HCT116 (cell line): Measurements from ENCODE around the gene CCDC197. TPM values are rescaled to one million over a fixed set of nuclear protein-coding genes. Genes with fewer than 3 reads are reported as not detected.
A peak's percentile ranks its signal among the peaks of the same experiment; 100 is the strongest.

Experiments used
- ATAC-seq: fragments of 200-7000 bp; cut with Tn5 transposase; 2 replicates; pipeline ENCODE4 v1.9.1; 2020; ENCODE audit warnings: mild to moderate bottlenecking, moderate library complexity
- BruUV-seq: library from RNA; stranded (reverse); fragments of 400-500 nt; replicated peaks from 2 replicates; lab custom pipeline; 2021; lab: Mats Ljungman, UMichigan
- CTCF ChIA-PET: fragments of 300-600 bp; sonication (Branson Sonifier 250); formaldehyde crosslinking; loops from one replicate; lab custom pipeline; 2021; ENCODE audit warnings: antibody characterized with exemption; lab: Charles Lee
- POLR2A ChIA-PET: fragments of 300-600, 350-600 bp; sonication (Branson Sonifier 250); formaldehyde crosslinking; loops from one replicate; lab custom pipeline; 2021; ENCODE audit warnings: antibody characterized with exemption; lab: Charles Lee
- RAD21 ChIA-PET, 2 experiments: fragments of 300-600 bp; sonication (Branson Sonifier 250); formaldehyde crosslinking; loops; one replicate each; lab custom pipeline; 2023; ENCODE audit warnings: low total read pairs in 2 of 2; ENCODE audit not compliant: uncharacterized antibody in 2 of 2, unreplicated experiment in 2 of 2, low non-redundant PET in 1 of 2; lab: Charles Lee
- DNase-seq: peaks from one replicate; pipeline ENCODE4 v3.0.0-alpha.2; 2010; ENCODE audit warnings: low read depth, low spot score
- H2AFZ ChIP-seq: fragments of 200-600 bp; shearing (Covaris generic), sonication (generic); 2 replicates; pipeline ENCODE4 v1.6.1; 2017; ENCODE audit warnings: low read depth, mixed run types, mixed read lengths, antibody characterized with exemption, low read length; ENCODE audit not compliant: poor library complexity, severe bottlenecking
- H3K27ac ChIP-seq: 2 replicates; pipeline ENCODE4 v1.5.1; 2012; ENCODE audit warnings: low read depth, low read length
- H3K27me3 ChIP-seq: fragments of 200-600 bp; sonication (generic); 2 replicates; pipeline ENCODE4 v1.6.1; 2016; ENCODE audit warnings: mixed run types, low read length, mixed read lengths; ENCODE audit not compliant: insufficient read depth
- H3K36me3 ChIP-seq, 2 experiments: fragments of 200-500 bp in 1 of 2; fragments of 200-600 bp in 1 of 2; sonication (Bioruptor generic) in 1 of 2; sonication (generic) in 1 of 2; 2 replicates each; pipeline versions ENCODE4 v1.5.1 to v1.6.1; 2014 to 2016; ENCODE audit warnings: low read length in 2 of 2, inconsistent platforms in 1 of 2, mixed read lengths in 1 of 2, mixed run types in 1 of 2; ENCODE audit not compliant: insufficient read depth in 2 of 2, control insufficient read depth in 1 of 2
- H3K4me1 ChIP-seq, 2 experiments: fragments of 200-600 bp in 1 of 2; sonication (generic) in 1 of 2; 2 replicates each; pipeline versions ENCODE4 v1.5.1 to v1.6.1; 2012 to 2017; ENCODE audit warnings: low read length in 2 of 2, inconsistent platforms in 1 of 2, mild to moderate bottlenecking in 1 of 2, mixed read lengths in 1 of 2, mixed run types in 1 of 2, moderate library complexity in 1 of 2; ENCODE audit not compliant: insufficient read depth in 2 of 2, control insufficient read depth in 1 of 2
- H3K4me2 ChIP-seq: fragments of 200-600 bp; sonication (generic); 2 replicates; pipeline ENCODE4 v1.6.1; 2017; ENCODE audit warnings: mixed run types, low read length, mixed read lengths
- H3K4me3 ChIP-seq, 2 experiments: fragments of 200-600 bp in 1 of 2; sonication (generic) in 1 of 2; replicated peaks in 1 of 2; 2 replicates each; pipeline ENCODE4 v1.5.1; 2011 to 2016; ENCODE audit warnings: low read length in 2 of 2, control low read depth in 1 of 2, low read depth in 1 of 2, mild to moderate bottlenecking in 1 of 2, mixed read lengths in 1 of 2, mixed run types in 1 of 2
- H3K79me2 ChIP-seq: fragments of 200-600 bp; sonication (generic); 2 replicates; pipeline ENCODE4 v1.6.1; 2017; ENCODE audit warnings: mild to moderate bottlenecking, mixed run types, low read length, moderate library complexity, mixed read lengths; ENCODE audit not compliant: insufficient read depth
- H3K9ac ChIP-seq: fragments of 200-600 bp; sonication (generic); 2 replicates; pipeline ENCODE4 v1.6.1; 2016; ENCODE audit warnings: low read length, mixed read lengths
- H3K9me2 ChIP-seq: fragments of 200-600 bp; sonication (generic), shearing (Covaris generic); 2 replicates; pipeline ENCODE4 v1.6.1; 2017; ENCODE audit warnings: mixed run types, mild to moderate bottlenecking, moderate library complexity; ENCODE audit not compliant: insufficient read depth
- H3K9me3 ChIP-seq, 2 experiments: fragments of 200-500 bp in 1 of 2; fragments of 200-600 bp in 1 of 2; sonication (Bioruptor generic) in 1 of 2; sonication (generic) in 1 of 2; 2 replicates each; pipeline ENCODE4 v1.6.1; 2014 to 2017; ENCODE audit warnings: low read length in 2 of 2, mixed read lengths in 2 of 2, inconsistent platforms in 1 of 2, low read depth in 1 of 2, mild to moderate bottlenecking in 1 of 2, mixed run types in 1 of 2, moderate library complexity in 1 of 2; ENCODE audit not compliant: control insufficient read depth in 1 of 2, insufficient read depth in 1 of 2
- H4K20me1 ChIP-seq: fragments of 200-600 bp; sonication (generic), shearing (Covaris generic); 2 replicates; pipeline ENCODE4 v1.6.1; 2017; ENCODE audit warnings: mixed run types, mild to moderate bottlenecking, moderate library complexity; ENCODE audit not compliant: insufficient read depth
- ATF3 ChIP-seq: IDR thresholded peaks from 2 replicates; pipeline ENCODE4 v1.6.1; 2012
- EGR1 ChIP-seq: IDR thresholded peaks from 2 replicates; pipeline ENCODE4 v1.6.1; 2012; ENCODE audit warnings: low read depth
- EZH2phosphoT487 ChIP-seq: fragments of 200-600 bp; IDR thresholded peaks from 2 replicates; pipeline ENCODE4 v1.6.1; 2018; ENCODE audit warnings: antibody characterized with exemption, borderline replicate concordance
- JUND ChIP-seq: IDR thresholded peaks from 2 replicates; pipeline ENCODE4 v1.6.1; 2012
- MAX ChIP-seq: IDR thresholded peaks from 2 replicates; pipeline ENCODE4 v1.6.1; 2012
- POLR2AphosphoS5 ChIP-seq: IDR thresholded peaks from 2 replicates; pipeline ENCODE4 v1.6.1; 2011; ENCODE audit warnings: mild to moderate bottlenecking, low read depth, low read length, moderate library complexity
- REST ChIP-seq: IDR thresholded peaks from 2 replicates; pipeline ENCODE4 v1.6.1; 2012; ENCODE audit warnings: low read depth
- SRF ChIP-seq: IDR thresholded peaks from 2 replicates; pipeline ENCODE4 v1.6.1; 2012; ENCODE audit warnings: low read depth
- TCF7L2 ChIP-seq: IDR thresholded peaks from 2 replicates; pipeline ENCODE4 v1.7.0; 2011; ENCODE audit warnings: borderline replicate concordance, inconsistent platforms; ENCODE audit not compliant: insufficient read depth, insufficient read length; ENCODE audit errors: extremely low read depth
- YY1 ChIP-seq: IDR thresholded peaks from 2 replicates; pipeline ENCODE4 v1.6.1; 2011; ENCODE audit warnings: low read length, low read depth, moderate library complexity, mild to moderate bottlenecking; ENCODE audit not compliant: insufficient replicate concordance; ENCODE audit errors: extremely low read depth
- ZFX ChIP-seq: fragments of 450-650 bp; IDR thresholded peaks from 2 replicates; pipeline ENCODE4 v1.6.1; 2017
- intact Hi-C: fragments of 100-400 bp; cut with micrococcal nuclease; formaldehyde crosslinking; loops from 2 replicates; pipeline ENCODE4 v1.10.0; 2022
- total RNA-seq: library from RNA; stranded (reverse); gene quantifications from one replicate; pipeline ENCODE4 v1.2.1, GENCODE V29; 2021; ENCODE audit not compliant: unreplicated experiment

The CCDC197 gene
- total RNA-seq, 1 experiment from 2014 or later = not detected

- Histone ChIP-seq H3K27me3 (no peaks in the 10 kb centered on the region), H3K9ac (no peak overlapping the region), H3K9me3 (no peaks in the 10 kb centered on the region), H2AFZ (no peak overlapping the region), H3K4me2 (peak overlapping the region; percentile 27), H3K4me3 (no peak overlapping the region), H4K20me1 (no peaks in the 10 kb centered on the region), H3K79me2 (no peaks in the 10 kb centered on the region), H3K9me2 (no peaks in the 10 kb centered on the region), H3K27ac (no peak overlapping the region), H3K36me3 (no peaks in the 10 kb centered on the region), H3K4me1 (peaks cover 16 to 68% of the 10 kb centered on the region in 2 experiments)
- ChIA-PET CTCF (interaction anchor here (0.9 to 2.7 kb wide), 3 partner anchors 14 to 182 kb away, joined by 3 to 13 read pairs (median 8); no protein-coding TSS in a partner anchor), RAD21 (no interaction called here), POLR2A (no interaction called here)
- DNase-seq (no peak), ATAC-seq (0 out of 2 replicates have a peak, but pooled peaks have one; percentile 2)
- intact Hi-C loops = no loop called here
- BruUV-seq = no TSS peak
- no peak for TF ChIP-seq TCF7L2
- no peak for TF ChIP-seq JUND
- TF ChIP-seq EGR1 = no peak
- no peak for TF ChIP-seq REST
- TF ChIP-seq SRF = no peak
- no peak for TF ChIP-seq YY1
- no peak for TF ChIP-seq EZH2phosphoT487
- TF ChIP-seq ATF3 = no peak
- TF ChIP-seq ZFX = no peak
- no peak for TF ChIP-seq POLR2AphosphoS5
- no peak for TF ChIP-seq MAX
Observed at GRCh38 chr14:93953739-93954515, 43.2 kb upstream of the CCDC197 start.
